Lung microvascular endothelial cell (primary cell): Measurements from ENCODE around the gene GAB3. TPM values are rescaled to one million over a fixed set of nuclear protein-coding genes. Genes with fewer than 3 reads are reported as not detected.
A peak's percentile ranks its signal among the peaks of the same experiment; 100 is the strongest.
"Not testable (repeated sequence)": the region's sequence is repeated elsewhere in the genome, so short reads cannot be mapped to it uniquely, and the experiment has no call there.

Experiments
- DNase-seq, 2 donors: peaks; one replicate each; pipeline versions ENCODE4 v3.0.0 to v3.0.0-alpha.2; 2010; ENCODE audit warnings: low read depth in 2 of 2
- total RNA-seq: library from RNA; depleted of rRNA; stranded (reverse); fragments of >200 nt; gene quantifications from 2 replicates; pipeline ENCODE4 v1.2.1, GENCODE V29; 2014

Gene GAB3
- total RNA-seq, 1 donor from 2014 or later: 7.9 TPM

- no peak for DNase-seq
Observed at GRCh38 chrX:154724993-154725756, 25.7 kb downstream of the GAB3 start.

- DNase-seq: no peak
Observed at GRCh38 chrX:154721155-154721554, 29.7 kb downstream of the GAB3 start.

- DNase-seq: no peak
Observed at GRCh38 chrX:154720067-154720466, 30.8 kb downstream of the GAB3 start.

GRCh38 chrX:154719132-154719675 lies 31.7 kb downstream of the GAB3 start:
- DNase-seq: peak in 1 of 2 donors; percentile 86

GRCh38 chrX:154718616-154719015 lies 32.3 kb downstream of the GAB3 start:
- DNase-seq: no peak

- DNase-seq: peak; percentile 87 to 89
Observed at GRCh38 chrX:154717824-154718223, 33.1 kb downstream of the GAB3 start.

- DNase-seq: no peak
Observed at GRCh38 chrX:154715825-154716224, 35.1 kb downstream of the GAB3 start.

- peak; percentile 60 to 71 for DNase-seq
Observed at GRCh38 chrX:154714925-154715324, 36.0 kb downstream of the GAB3 start.

- peak; percentile 33 to 71 for DNase-seq
Observed at GRCh38 chrX:154712781-154713740, 37.8 kb downstream of the GAB3 start.

GRCh38 chrX:154711264-154711663 lies 39.6 kb downstream of the GAB3 start:
- DNase-seq: no peak

- DNase-seq: no peak
Observed at GRCh38 chrX:154710309-154710708, 40.6 kb downstream of the GAB3 start.

- DNase-seq: no peak
Observed at GRCh38 chrX:154698630-154699248, 52.1 kb downstream of the GAB3 start.

- no peak for DNase-seq
Observed at GRCh38 chrX:154696676-154697045, 54.2 kb downstream of the GAB3 start.

GRCh38 chrX:154695911-154696675 lies 54.8 kb downstream of the GAB3 start:
- DNase-seq: peak in 1 of 2 donors; percentile 59

GRCh38 chrX:154693394-154693793 lies 57.5 kb downstream of the GAB3 start:
- no peak for DNase-seq

GRCh38 chrX:154690438-154690837 lies 60.4 kb downstream of the GAB3 start:
- not testable (repeated sequence) for DNase-seq

GRCh38 chrX:154672084-154672483 lies 78.8 kb downstream of the GAB3 start:
- DNase-seq: not testable (repeated sequence)

- DNase-seq: not testable (repeated sequence)
Observed at GRCh38 chrX:154670848-154671247, 80.0 kb downstream of the GAB3 start.

GRCh38 chrX:154661899-154662298 lies 89.0 kb downstream of the GAB3 start:
- no peak for DNase-seq

- DNase-seq: no peak
Observed at GRCh38 chrX:154661170-154661569, 89.7 kb downstream of the GAB3 start.

- no peak for DNase-seq
Observed at GRCh38 chrX:154660541-154660940, 90.3 kb downstream of the GAB3 start.
